Activated CD4-positive, alpha-beta T cell treated with anti-CD3 and anti-CD28 coated beads, Interleukin-2, Interleukin-4, amounts not matched to agents 100 ng/mL and 50 ng/mL, durations not matched to agents 16 hours and 8 hours (primary cell): Measurements from ENCODE around the gene FAM3A.
"Not testable (repeated sequence)": the region's sequence is repeated elsewhere in the genome, so short reads cannot be mapped to it uniquely, and the experiment has no call there.

Experiments used
- DNase-seq: peaks from one replicate; pipeline ENCODE4 v3.0.0-alpha.2; 2020; ENCODE audit warnings: low spot score

FAM3A gene, protein sequence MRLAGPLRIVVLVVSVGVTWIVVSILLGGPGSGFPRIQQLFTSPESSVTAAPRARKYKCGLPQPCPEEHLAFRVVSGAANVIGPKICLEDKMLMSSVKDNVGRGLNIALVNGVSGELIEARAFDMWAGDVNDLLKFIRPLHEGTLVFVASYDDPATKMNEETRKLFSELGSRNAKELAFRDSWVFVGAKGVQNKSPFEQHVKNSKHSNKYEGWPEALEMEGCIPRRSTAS

GRCh38 chrX:154515966-154516655, at the start of gene FAM3A:
Gene FAM3A (minus strand): TSS chrX:154516232. CDS start chrX:154515772, 460 bp downstream.
- DNase-seq = peak; percentile 94

DNA sequence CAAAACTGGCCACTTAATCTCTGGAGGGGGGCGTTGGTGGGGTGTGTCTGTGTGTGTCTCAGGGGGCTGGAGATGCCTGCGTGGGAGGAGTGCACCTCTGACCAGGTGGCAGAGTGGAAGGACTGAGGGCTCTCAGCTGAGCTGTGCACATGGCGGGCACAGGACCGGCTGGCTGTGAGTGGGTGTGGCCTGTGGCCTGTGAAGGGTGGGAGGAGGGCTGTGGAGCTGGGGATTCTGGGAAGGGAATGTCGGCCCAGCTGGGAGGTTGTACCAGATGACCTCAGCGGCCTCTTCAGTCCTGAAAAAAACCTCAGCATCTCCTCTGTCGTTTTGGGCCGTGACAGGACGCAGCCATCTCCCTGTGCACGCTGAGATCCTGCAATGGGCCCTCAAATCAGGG, 46.3 kb upstream of the FAM3A start:
- not testable (repeated sequence) for DNase-seq

- not testable (repeated sequence) for DNase-seq
Observed at GRCh38 chrX:154560326-154560725, 44.3 kb upstream of the FAM3A start.

DNA sequence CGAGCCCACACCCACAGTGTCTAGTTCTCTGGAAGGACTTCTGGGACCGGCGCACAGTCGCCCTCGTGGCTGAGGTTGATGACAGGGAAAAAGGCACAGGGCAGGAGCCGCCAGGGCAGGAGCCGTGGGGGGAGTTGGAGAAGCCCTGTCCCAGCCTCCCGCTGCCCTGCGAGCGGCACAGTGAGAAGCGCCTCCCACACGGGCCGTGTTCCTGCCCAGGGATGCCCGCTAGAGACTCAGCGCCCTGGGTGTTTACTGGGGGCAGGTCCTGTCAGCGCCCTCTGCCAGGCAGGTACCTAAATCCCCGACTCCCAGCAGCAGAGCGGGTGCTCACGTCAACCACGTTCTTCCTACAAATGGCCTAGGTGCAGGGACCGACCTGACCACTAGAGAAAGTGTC, 42.9 kb upstream of the FAM3A start:
- not testable (repeated sequence) for DNase-seq

DNA sequence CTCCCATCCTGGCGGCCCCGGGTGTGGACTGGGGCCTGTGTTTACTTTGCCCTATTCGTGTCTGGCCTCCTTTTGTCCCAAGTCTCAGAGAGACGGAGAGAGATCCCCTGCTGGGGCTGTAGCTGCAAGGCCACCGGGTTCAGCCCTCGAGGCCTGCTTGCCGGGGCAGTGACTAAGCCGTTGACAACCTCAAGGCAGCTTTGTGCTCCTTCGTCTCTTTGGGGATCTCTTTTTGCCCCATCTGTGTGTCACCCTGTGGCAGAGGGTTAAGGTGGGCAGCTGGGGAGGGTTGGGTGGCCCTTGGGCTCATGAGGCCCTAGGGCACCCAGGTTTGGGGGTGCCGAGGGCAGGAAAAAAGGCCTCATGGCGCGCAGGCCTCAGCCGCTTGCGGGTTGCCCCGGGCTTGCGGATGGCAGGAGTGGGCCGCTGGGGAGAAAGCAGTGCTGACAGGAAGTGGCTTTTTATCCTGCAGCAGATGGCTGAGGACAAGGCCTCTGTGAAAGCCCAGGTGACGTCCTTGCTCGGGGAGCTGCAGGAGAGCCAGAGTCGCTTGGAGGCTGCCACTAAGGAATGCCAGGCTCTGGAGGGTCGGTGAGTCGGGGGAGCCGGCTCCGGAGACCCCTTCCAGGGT, 42.1 kb upstream of the FAM3A start:
- DNase-seq = not testable (repeated sequence)

- DNase-seq = not testable (repeated sequence)
Observed at GRCh38 chrX:154552112-154552806, 36.2 kb upstream of the FAM3A start.

- DNase-seq = no peak
Observed at GRCh38 chrX:154549766-154550165, 33.7 kb upstream of the FAM3A start.

- DNase-seq = no peak
Observed at GRCh38 chrX:154548028-154548316, 31.9 kb upstream of the FAM3A start.

- DNase-seq = peak; percentile 90
Observed at GRCh38 chrX:154547245-154548027, 31.4 kb upstream of the FAM3A start, which contains the start of gene IKBKG. Gene IKBKG (plus strand): TSS chrX:154547620. CDS start chrX:154552003, 4,383 bp downstream.

GRCh38 chrX:154546354-154547244, 30.6 kb upstream of the FAM3A start, which contains the start of gene G6PD:
Gene G6PD (minus strand): TSS chrX:154546846. CDS start chrX:154546155, 691 bp downstream.
- peak; percentile 70 for DNase-seq

GRCh38 chrX:154545673-154546274, 29.7 kb upstream of the FAM3A start:
- no peak for DNase-seq

DNA sequence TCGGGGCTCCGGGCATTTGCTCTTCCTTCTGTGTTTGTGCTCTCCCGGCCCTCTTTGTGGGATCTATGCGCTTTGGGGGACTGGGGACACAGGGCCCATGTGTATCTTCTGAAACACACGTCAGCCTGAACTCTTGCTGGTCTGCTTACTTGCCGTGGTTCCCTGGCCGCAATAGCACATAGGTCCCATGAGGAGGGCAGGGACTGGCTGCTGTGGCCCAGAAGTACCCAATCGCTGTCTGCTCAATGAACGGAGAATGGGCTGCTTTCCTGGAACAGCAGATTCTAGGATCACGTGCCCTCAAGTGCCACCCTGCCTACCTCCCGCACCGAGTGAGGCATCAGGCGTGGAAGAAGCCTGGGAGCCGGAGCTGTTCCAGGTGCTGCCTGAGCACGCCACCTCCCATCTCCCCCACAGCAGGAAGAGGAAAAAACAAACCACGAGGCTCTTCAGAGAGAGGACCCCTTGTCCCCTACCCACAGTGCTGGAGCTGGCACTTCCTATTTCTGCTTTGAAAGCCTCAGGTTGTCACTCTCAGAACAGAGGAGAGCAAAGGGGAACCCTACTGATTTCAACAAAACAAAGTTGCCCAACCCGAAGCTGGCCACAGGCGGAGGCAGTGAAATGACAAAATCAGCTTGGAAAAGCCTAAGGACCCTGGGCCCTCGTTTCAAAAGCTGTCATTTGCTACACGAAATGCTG, 26.8 kb upstream of the FAM3A start:
- DNase-seq = peak; percentile 34

DNA sequence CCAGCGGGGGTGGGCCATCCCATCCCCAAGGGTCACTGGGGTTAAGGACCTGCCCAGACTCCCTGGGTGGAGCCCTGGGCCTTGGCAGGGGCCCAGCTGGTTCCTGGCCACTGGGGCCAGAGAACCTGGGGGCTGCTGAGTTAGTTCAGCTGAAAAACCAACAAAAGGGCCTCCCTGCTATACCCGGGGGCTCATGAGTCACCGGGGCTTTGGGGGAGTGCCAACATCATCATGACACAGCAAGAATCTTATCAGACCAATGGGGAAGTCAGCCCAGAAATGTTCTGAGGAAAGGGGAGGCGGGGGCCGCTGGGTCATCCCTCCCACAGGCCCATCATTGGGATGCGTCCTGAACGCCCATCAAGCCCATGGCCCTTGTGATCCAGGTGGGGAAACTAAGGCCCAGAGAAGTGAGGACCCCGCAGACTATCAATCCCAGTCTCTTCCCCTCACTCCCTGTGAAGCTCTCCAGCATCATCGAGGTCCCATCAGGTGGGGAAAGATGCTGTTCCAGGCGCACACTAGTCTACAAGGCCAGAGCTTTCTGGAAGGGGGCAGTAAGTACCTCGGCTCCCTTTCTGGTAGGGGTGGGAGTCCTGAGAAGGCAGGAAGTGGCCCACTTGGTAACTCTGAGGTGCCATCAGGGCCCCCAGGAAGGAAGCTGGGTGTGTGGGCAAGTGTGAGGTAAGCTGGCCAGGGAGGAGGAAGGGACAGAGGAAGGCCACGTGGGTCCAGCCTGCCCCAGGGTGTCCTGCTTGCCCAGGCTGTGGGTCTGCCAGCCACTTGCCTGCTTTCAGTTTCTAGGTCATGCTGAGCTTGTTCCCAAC, 26.1 kb upstream of the FAM3A start:
- peak; percentile 39 for DNase-seq

DNA sequence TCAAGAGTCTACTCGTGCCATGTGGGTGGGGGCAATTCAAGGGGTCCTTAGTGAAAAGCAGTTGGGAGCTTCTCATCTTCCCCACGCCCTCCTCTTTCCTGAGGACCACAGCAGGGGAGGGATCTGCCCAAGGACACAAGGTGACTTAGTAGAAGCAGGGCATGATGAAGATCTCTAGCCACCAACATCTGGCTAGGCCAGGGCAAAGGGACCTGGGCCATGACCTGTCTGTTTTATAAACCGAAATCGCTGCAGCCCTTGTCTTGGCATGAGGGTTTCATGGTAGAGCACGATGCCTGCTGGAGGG, 25.5 kb upstream of the FAM3A start:
- DNase-seq = no peak

- DNase-seq = no peak
Observed at GRCh38 chrX:154540897-154541535, 25.0 kb upstream of the FAM3A start.

DNA sequence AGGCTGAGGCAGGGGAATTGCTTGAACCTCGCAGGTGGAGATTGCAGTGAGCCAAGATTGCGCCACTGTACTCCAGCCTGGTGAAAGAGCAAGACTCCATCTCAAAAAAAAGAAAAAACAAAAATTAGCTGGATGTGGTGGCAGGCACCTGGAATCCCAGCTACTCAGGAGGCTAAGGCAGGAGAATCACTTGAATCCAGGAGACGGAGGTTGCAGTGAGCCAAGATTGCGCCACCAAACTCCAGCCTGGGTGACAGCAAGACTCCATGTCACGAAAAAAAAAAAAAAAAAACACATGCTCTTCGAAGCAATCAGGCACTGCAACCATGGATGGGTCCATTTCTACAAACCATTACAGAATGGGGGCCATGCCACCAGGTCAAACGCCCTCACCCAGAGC, 24.3 kb upstream of the FAM3A start:
- not testable (repeated sequence) for DNase-seq

GRCh38 chrX:154539077-154539476, 23.0 kb upstream of the FAM3A start:
- no peak for DNase-seq

DNA sequence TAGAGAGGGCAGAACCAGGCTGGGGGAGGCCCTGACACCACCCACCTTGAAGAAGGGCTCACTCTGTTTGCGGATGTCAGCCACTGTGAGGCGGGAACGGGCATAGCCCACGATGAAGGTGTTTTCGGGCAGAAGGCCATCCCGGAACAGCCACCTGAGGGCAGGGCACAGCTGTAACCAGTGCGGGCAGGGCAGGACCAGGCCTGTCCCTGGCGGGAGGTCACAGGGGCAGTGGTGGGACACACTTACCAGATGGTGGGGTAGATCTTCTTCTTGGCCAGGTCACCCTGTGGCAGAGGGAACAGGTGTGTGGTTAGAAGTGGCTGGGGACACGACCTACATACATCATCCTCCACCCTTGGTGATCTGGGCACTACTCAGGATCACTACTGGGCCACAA, 19.9 kb upstream of the FAM3A start:
- DNase-seq = no peak
